ENCODE results near the gene TACR1. TPM values are rescaled to one million over a fixed set of nuclear protein-coding genes. Genes with fewer than 3 reads are reported as not detected.

Gene TACR1, protein sequence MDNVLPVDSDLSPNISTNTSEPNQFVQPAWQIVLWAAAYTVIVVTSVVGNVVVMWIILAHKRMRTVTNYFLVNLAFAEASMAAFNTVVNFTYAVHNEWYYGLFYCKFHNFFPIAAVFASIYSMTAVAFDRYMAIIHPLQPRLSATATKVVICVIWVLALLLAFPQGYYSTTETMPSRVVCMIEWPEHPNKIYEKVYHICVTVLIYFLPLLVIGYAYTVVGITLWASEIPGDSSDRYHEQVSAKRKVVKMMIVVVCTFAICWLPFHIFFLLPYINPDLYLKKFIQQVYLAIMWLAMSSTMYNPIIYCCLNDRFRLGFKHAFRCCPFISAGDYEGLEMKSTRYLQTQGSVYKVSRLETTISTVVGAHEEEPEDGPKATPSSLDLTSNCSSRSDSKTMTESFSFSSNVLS
- 1.4 TPM for total RNA-seq

DNA sequence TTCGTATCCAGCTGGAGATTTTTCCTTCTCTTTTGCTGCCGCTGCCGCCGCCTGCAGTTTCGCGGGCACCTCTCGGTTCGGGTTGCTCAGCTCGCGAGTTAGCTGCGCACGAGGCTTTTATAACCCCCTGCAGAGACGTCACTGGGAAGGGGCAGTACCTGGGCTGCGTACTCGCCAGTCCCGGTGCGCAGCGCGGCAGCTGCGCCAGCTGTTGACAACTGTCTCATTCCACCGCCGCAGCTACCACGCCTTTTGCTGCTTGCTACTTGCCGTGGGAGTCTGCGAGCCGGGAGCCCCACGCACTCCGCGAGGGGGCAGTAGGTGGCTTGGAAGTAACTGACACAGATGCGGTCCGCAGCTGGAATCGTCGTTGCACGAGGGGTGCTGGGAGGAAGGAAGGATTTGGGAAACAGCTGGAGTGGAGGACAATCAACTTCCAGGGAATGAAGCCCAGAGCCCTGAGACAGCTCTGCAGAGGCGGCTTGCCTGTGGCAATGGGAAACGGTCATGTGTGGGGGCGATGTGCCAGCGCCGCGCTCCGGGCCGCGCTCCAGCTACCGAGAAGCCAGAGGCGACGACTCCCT is at the start of gene TACR1:
TACR1 (minus strand) TSS at position 93 of the 584 bp plus-strand sequence. CDS start 586 bp downstream, outside the sequence.

Other genes with a start within 250 kb of the TACR1 start
- gene POLE4, start 240.9 kb downstream of the TACR1 start, total RNA-seq: 14.5 TPM

All from camera-type eye (tissue), 1 donor.